Cardiac fibroblast (primary cell): Measurements from ENCODE around the gene KIAA1549.

Source experiments
- DNase-seq, 2 donors: peaks; one replicate each; pipeline versions ENCODE4 v3.0.0 to v3.0.0-alpha.2; 2010; ENCODE audit warnings: low read depth in 2 of 2
- H3K4me3 ChIP-seq, 2 donors: replicated peaks in 1 of 2; 1 replicate in 1 of 2; 2 replicates in 1 of 2; pipeline ENCODE4 v1.5.1; 2011; ENCODE audit warnings: low read depth in 2 of 2, low read length in 2 of 2, mild to moderate bottlenecking in 2 of 2, moderate library complexity in 1 of 2
- TF ChIP-seq, protein P1 (sequence below): IDR thresholded peaks from one replicate; pipeline ENCODE4 v1.5.1; 2011; ENCODE audit warnings: low read depth, mild to moderate bottlenecking, low read length, inconsistent platforms

KIAA1549 gene

DNA sequence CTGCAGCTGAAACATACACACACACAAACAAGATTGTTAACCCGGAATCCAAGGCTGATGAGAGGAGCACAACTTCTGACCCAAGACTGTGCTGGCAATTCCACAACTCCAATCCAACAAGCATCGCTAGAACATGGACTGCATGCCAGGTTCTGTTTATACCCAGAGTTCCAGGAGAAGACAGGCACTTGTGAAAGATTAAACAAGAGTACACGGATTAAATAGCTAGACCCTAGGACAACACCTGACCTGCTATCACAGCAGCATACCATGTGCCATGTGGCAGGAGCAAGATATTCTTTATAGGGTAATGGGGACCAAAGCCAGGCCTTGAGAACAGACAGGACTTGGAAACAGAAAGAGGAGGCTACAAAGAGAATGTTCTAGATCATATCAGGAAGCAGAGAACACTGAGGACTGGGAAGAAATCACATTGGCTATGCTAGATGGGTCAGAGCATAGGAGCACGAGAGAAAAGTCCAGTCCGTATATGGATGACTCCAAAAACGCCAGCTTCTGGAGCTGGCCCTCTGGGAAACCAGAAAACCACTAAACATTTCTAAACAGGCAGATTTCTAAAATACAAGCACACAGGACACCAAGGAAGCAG is 99.5 kb downstream of the KIAA1549 start:
- no peak for DNase-seq

DNA sequence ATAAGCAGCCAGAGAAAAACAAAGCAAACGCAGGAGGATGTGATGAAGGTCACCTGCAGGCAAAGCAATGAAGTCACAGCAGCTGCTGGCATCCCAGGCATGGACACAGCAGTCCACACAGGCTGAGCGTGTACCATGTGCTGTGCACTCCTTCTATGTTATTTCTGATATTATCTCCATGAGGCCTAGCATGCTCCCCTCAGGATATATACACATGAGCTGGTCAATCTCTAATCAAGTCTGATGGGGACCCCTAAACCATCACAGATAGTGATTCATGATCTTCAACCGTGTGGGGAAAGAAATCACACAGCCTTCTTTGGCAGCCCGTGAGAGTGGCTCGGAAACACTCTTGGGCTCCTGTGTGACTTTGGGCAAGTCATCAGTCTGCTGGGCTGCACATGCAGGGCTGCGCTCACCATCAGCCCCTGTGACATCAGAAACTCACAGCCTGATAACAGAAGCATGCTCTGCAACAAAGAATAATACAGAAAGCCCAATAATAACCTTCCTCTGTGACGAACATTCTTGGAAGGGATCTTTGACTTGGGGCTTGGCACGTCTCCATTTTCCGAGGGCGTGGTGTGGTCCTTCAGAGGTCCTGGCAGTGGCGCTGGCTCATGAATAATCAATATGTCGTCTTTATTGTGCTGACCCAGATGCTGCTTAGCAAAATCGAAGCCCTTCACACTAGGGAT is 100.2 kb downstream of the KIAA1549 start:
- TF ChIP-seq, protein P1, sequence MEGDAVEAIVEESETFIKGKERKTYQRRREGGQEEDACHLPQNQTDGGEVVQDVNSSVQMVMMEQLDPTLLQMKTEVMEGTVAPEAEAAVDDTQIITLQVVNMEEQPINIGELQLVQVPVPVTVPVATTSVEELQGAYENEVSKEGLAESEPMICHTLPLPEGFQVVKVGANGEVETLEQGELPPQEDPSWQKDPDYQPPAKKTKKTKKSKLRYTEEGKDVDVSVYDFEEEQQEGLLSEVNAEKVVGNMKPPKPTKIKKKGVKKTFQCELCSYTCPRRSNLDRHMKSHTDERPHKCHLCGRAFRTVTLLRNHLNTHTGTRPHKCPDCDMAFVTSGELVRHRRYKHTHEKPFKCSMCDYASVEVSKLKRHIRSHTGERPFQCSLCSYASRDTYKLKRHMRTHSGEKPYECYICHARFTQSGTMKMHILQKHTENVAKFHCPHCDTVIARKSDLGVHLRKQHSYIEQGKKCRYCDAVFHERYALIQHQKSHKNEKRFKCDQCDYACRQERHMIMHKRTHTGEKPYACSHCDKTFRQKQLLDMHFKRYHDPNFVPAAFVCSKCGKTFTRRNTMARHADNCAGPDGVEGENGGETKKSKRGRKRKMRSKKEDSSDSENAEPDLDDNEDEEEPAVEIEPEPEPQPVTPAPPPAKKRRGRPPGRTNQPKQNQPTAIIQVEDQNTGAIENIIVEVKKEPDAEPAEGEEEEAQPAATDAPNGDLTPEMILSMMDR: no peak
- no peak overlapping the region for H3K4me3 ChIP-seq
- DNase-seq: peak in 1 of 2 donors; percentile 61

More for the DNA sequence above, 99.5 kb downstream of the KIAA1549 start:
- TF ChIP-seq, protein P1: no peak
- no peak overlapping the region for H3K4me3 ChIP-seq

DNA sequence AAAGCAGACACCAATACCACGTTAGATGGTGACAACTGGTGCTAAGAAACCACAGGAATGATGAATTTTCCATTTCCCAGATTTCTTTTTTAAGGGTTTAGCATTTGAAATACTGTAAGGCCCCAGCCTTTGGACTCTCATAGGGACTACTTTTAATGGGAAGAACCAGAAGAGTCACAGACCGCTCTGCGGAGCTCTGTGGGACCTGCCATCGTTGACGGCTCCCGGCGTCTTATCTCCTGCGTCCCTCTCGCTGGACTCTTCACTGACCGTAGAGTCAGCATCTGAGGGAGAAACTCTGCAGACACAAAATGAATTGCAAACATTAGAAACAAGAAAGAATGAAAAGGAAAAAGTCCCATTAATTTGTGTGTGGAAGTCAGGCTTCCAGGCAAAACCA is 101.8 kb downstream of the KIAA1549 start:
- H3K4me3 ChIP-seq: no peak overlapping the region
- DNase-seq: no peak
- TF ChIP-seq, protein P1: no peak

DNA sequence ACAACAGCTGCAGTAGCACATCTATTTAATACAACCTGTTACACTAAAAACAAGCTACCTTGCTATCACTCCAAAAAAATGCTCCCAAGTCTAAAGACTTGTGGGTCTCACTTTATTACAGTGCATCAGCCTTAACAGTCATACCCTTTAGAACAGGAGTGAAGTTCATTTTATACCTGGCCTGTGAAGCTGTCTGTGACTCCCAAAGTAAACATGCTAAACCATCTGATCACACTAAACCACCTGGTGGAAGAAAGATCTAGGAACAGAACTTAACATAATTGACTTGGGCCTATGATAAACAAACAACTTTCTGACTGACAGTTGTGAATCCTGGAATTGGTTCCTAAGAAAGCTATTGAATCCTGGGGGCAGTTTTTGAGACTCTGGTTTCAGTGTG is 102.3 kb downstream of the KIAA1549 start:
- TF ChIP-seq, protein P1: no peak
- DNase-seq: no peak
- H3K4me3 ChIP-seq: no peak overlapping the region

DNA sequence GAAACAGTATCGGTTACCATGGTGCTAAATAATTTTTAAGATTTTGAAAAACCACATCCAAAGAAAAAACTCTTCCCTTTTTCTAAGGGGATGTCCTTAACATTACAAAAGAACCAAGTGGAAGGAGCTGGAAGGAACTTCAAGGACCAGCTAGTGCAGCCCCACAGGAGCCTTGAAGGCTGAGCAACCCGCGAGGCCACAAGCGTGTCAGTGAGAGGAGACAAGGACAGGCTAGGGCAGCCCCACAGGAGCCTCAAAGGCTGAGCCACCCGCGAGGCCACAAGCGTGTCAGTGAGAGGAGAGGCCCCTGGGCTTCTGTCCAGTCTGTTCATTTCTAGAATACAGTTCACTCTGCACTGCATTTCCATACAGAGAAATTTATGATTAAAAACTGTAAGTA is 103.1 kb downstream of the KIAA1549 start:
- H3K4me3 ChIP-seq: no peak overlapping the region
- TF ChIP-seq, protein P1: no peak
- no peak for DNase-seq

DNA sequence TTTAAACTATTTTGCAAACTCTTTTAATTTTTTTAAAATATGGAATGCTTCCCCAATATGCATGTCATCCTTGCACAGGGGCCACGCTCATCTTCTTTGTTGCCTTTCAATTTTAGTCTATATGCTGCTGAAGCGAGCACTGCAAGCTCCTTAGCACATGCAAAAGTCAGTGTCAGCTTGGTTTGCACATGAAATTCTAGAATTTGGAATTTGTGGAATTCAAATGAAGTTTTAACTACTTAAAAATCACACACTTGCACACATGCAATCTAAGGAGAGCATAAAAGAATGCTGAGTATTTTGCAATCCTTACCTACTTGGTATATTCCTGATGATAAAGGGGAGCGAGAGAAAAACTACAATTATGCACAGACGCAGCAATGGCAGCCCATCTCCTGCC is 104.9 kb downstream of the KIAA1549 start:
- no peak overlapping the region for H3K4me3 ChIP-seq
- DNase-seq: no peak
- TF ChIP-seq, protein P1: no peak
